NB4 (cell line): ENCODE data around the gene CES4A.
"Not testable (repeated sequence)": the region's sequence is repeated elsewhere in the genome, so short reads cannot be mapped to it uniquely, and the experiment has no call there.

ENCODE experiments used
- DNase-seq: peaks from one replicate; pipeline ENCODE4 v3.0.0; 2010; ENCODE audit warnings: low read depth
- H3K4me3 ChIP-seq: one replicate; pipeline ENCODE4 v1.5.1; 2011; ENCODE audit warnings: mild to moderate bottlenecking, low read depth, low read length, moderate library complexity
- CTCF ChIP-seq: IDR thresholded peaks from one replicate; pipeline ENCODE4 v1.5.1; 2012; ENCODE audit warnings: low read depth, low read length
- MAX ChIP-seq: IDR thresholded peaks from 2 replicates; pipeline ENCODE4 v1.6.1; 2011; ENCODE audit warnings: low read depth, low read length
- MYC ChIP-seq: IDR thresholded peaks from 2 replicates; pipeline ENCODE4 v1.6.1; 2011; ENCODE audit warnings: low read depth, low read length
- POLR2A ChIP-seq: IDR thresholded peaks from 2 replicates; pipeline ENCODE4 v1.6.1; 2011; ENCODE audit warnings: mild to moderate bottlenecking; ENCODE audit not compliant: insufficient read length; ENCODE audit errors: extremely low read depth

Gene CES4A

GRCh38 chr16:66944054-66944441 is 44.3 kb upstream of the CES4A start:
- no peak for DNase-seq
- no peak overlapping the region for H3K4me3 ChIP-seq
- TF ChIP-seq MYC: no peak
- TF ChIP-seq MAX: no peak
- no peak for TF ChIP-seq CTCF
- no peak for TF ChIP-seq POLR2A

DNA sequence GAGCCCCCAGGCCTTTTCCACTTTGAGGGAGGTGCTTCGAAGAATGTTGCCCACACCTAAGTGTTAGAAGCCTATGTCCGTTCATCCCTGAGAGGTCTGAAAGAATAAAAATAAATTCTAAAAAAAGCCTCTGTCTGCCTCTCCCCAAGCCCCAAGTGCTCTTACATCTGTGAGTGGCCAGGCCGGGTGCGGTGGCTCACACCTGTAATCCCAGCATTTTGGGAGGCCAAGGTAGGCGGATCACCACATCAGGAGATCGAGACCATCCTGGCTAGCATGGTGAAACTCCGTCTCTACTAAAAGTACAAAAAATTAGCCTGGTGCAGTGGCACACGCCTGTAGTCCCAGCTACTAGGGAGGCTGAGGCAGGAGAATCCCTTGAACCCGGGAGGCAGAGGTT is 43.4 kb upstream of the CES4A start:
- DNase-seq, H3K4me3 ChIP-seq: not testable (repeated sequence)

GRCh38 chr16:66945939-66946338 is 42.5 kb upstream of the CES4A start:
- no peak overlapping the region for H3K4me3 ChIP-seq
- TF ChIP-seq CTCF (no peak), MAX (no peak), POLR2A (no peak), MYC (no peak)
- no peak for DNase-seq

- DNase-seq: no peak
- H3K4me3 ChIP-seq: no peak overlapping the region
- TF ChIP-seq CTCF (no peak), MYC (no peak), POLR2A (no peak), MAX (no peak)
These were observed 41.8 kb upstream of the CES4A start for GRCh38 chr16:66946541-66946940.

DNA sequence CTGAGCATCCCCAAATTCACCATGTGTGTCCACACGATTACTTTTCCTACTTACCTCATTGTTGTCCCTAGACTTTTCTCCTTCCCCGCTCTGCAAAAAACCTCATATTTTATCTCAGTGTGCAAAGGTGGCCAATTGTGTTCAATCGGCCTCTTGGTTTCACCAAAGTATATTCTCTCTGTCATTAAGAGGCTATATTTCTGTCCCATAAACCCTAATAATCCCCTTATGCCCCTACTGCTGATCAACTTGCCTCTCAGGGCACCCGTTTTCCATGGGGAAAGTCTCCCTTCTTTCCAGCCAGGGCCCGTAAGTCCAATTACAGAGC is 41.5 kb upstream of the CES4A start:
- H3K4me3 ChIP-seq: no peak overlapping the region
- no peak for DNase-seq

GRCh38 chr16:66947302-66948065 is 40.9 kb upstream of the CES4A start:
- TF ChIP-seq MAX (peak; percentile 36; the same call in 1 of the 2 replicates), CTCF (peak; percentile 91), POLR2A (no peak)
- peak; percentile 85 for DNase-seq
- peak overlapping the region; percentile 38 for H3K4me3 ChIP-seq

More for the DNA sequence above, 41.5 kb upstream of the CES4A start:
- TF ChIP-seq MAX: no peak
- TF ChIP-seq MYC: no peak
- no peak for TF ChIP-seq CTCF
